GM10266 (cell line): ENCODE measurements around the gene KDM3A.

Experiments
- DNase-seq: peaks from one replicate; pipeline ENCODE4 v3.0.0; 2012; ENCODE audit errors: extremely low spot score
- CTCF ChIP-seq: IDR thresholded peaks from 2 replicates; pipeline ENCODE4 v1.5.1; 2012; ENCODE audit warnings: mild to moderate bottlenecking, low read depth; ENCODE audit not compliant: control insufficient read depth, insufficient read depth; ENCODE audit errors: missing control alignments

KDM3A gene

DNA sequence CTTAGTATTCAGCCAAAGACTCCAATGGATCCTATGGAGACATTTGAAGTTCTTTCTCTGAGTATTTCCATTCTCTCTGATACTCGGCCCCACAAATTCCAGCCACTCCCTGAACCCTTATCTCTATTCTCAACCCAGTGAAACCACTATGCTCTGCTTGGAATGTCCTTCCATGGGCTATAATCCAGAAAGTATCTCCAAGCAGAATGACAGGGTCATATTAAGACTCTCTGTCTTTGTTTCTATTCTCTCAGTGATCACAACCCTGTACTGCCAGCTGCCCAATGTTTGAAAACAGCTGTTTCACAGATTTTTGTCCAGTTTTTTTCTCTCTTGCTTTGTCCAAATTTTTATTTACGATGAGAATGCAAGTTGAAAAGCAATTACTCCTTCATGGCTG is 100.2 kb downstream of the KDM3A start:
- TF ChIP-seq CTCF, result no peak
- DNase-seq, result no peak
